ENCODE measurements around the gene ACO2.

The ACO2 gene

DNA sequence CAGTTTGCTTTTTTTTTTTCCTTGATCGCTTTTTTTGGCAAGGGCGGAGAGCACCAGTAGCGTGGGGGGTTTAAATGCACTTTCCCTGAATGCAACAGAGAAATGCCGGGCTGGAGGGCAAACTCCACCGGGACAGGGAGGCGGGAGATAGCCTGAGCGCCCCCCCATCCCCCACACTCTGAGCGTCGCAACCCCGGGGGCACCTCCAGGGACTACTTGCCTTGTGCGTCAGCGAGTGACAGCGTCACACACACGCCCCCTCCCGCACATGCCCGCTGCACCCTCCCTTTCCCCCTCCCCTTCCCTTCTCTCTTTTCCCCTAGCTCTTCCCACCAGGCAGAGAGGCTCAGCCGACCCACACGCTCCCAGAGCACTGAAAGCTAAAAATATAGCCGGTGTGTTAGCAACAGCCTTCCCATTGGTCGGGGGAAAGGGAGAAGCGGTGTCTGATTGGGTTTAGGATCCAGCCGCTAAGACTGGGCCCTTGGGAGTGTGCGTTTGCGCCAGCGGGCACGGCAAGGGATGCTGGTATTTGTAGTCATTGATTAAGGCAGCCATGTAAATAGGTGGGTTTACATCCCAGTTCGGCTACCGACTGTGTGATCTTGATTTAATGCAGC is 20.6 kb upstream of the ACO2 start:
- DNase-seq (ENCODE audit: low spot score) = peak; percentile 100

DNA sequence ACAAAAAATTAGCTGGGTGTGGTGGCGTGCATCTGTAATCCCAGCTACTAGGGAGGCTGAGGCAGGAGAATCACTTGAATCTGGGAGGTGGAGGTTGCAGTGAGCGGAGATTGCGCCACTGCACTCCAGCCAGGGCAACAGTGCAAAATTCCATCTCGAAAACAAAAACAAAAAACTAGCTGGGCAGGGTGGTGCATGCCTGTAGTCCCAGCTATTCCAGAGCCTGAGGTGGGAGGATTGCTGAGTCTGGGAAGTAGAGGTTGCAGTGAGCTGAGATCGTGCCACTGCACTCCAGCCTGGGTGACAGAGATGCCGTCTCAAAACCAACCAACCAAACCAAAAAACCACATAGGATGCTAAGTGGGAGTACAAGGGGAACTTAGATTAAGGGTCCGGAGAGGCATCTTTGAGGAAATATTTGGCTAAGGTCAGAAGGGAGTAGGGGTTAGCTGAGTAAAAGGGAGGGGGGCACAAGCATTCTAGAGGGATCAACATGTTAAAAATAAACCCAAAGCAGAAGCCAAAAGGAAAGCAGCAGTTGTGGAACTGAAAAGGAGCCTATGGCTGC is 10.7 kb upstream of the ACO2 start:
- no peak for DNase-seq (ENCODE audit: low spot score)

DNA sequence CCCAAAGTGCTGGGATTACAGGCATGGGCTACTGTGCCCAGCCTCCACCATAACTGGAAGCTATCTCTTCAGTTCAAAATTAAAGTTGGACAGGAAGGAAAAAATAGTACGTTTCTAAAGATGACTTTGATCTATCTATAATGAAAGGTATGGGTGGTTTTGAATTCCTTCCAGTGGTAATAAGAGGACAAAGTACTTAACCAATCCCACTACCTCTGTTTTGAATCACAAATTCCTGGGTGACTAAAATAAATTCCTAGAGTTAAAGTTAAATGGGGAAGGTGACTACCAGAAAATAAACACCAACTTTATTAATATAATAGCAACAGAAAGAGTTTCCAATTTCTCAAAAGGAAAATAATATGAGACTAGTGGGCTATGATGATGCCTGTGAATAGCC is 9.5 kb upstream of the ACO2 start:
- no peak for DNase-seq (ENCODE audit: low spot score)

DNA sequence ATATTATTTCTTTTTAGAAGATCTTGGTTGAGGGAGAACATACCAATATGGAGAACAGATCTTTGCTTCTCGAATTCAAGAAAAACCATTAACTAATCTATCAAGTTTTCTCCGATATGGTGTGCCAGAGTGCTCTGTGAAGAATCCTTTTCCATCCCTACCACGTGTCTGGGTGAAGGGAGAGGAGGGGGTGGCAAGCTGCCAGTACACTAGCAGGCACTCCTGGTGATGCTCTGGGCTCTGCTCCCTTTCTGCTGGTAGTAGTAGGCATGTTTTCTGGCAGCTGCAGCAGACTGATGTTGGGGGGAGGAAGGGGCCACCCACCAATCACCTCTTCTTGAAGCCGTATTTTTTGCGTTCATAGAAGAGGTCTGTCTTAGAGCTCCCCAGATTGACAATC is 8.8 kb upstream of the ACO2 start:
- DNase-seq (ENCODE audit: low spot score) = peak; percentile 72

DNA sequence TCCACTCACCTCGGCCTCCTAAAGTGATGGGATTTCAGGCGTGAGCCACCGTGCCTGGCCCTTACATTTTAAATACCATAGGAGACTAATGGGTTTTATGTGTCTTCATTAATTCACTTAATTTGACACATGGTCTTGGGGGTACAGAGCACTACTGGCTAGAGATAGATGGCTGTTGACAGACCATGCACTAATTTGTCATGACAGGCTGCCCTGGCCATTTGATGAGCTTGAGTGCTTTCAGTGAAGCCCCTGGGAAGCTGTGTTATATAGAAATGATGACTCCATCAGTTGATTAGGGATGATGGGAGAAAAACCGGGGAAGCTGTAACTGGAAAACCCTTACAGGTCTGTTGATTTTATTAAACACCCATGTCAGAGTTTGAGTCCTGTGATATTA is 7.0 kb upstream of the ACO2 start:
- DNase-seq (ENCODE audit: low spot score) = no peak

DNA sequence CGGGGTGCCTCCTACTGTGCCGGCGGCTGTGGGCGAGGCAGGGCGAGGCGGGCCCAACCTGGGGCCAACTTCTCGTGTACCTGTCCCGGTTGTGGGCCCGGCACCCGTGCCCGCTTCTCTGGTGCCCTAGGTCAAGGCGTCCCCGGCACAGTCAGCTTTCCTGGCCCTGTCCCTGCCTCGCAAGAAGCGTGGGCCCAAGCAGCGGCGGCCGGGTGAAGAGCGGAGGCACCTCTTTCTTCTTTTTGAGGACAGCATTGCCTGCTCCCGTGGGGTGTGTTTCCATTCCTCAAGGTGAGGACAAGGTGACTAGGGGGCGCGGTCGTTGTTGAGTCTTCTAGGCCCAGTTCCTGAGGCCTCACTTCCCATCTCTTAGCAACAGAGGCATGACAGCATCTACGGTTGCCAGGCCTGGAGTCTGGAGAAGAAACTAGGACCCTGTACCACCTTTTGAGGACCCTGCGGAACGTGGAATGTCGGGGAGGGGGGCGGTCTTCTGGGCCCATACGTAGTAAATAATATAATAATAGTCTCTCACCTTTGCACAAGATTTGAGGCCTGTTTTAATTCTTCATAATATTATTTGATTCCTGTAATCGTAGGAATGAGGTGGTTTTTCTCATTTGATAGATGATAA is 418 bp downstream of the ACO2 start:
- DNase-seq (ENCODE audit: low spot score) = no peak

DNA sequence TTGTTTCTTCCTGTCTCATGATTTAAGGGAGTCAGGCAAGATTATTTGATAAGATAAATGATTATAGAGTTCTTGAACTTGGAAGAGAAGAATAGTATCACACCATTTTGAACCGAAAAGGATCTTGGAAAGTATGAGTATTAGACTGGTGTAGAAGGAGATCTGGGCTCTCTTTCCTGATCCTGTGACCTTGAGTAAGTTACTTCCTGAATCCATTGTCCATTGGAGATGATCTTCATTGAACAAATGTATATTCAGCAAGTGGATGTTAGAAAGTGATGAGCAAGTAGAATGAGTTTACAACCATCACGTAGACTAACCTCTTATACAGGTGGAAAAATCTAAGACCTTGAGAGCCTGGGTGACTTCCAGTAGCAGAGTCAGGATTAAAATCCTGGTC is 2.0 kb downstream of the ACO2 start:
- no peak for DNase-seq (ENCODE audit: low spot score)

DNA sequence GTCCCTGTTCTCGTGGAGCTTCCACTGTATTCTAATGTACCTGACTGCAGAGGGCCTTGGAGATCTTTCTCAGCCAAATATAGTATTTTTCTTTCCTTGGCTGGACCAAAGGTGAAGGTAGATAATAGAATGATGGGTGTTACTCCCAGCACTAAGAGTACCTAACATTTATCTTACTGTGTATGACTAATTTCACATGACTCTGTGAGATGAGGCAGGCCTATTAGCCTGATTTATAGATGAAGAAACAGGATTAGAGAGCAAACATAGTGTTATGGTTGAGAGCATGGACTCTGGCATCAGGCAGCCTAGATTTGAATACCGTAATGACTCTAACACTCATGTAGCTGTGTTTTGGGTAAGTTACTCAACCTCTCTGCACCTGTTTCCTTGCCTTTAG is 2.7 kb downstream of the ACO2 start:
- no peak for DNase-seq (ENCODE audit: low spot score)

DNA sequence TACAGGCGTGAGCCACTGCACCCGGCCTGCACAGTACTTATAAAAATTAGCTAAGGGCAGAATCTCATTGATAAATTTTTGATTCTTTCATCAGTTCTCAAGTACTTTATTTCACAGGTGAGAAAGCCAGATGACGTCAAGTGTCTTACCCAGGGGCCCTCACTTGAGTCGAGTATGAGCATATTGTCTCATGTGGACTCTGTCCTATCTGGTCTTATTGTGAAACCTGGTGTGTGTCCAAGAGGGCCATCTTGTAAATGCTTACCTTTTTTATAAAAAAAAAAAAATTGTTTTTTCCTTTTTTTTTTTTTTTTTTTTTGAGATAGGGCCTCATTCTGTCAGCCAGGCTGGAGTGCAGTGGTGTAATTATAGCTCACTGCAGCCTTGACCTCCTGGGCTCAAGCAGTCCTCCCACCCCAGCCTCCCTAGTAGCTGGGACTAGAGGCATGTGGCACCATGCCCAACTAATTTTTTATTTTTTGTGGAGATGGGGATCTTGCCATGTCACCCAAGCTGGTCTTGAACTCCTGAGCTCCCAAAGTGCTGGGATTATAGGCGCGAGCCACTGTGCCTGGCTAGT is 6.0 kb downstream of the ACO2 start:
- DNase-seq (ENCODE audit: low spot score) = no peak

DNA sequence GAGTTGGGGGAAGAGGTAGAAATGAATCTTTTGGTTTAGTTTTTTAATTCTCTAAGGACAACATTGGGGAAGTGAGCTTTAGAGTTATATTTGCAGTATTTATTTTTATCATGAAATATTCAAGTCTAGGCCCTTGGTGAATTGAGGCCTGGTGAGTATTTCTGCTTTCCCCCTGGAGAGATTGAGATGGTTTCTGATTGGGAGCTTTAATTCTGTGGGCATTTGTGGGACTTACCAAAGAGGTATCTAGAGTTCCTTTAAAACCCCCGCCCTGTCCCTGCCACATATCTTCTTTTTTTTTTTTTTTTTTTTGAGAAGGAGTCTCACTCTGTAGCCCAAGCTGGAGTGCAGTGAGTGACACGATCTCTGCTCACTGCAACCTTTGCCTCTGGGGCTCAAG is 9.6 kb downstream of the ACO2 start:
- DNase-seq (ENCODE audit: low spot score) = no peak

DNA sequence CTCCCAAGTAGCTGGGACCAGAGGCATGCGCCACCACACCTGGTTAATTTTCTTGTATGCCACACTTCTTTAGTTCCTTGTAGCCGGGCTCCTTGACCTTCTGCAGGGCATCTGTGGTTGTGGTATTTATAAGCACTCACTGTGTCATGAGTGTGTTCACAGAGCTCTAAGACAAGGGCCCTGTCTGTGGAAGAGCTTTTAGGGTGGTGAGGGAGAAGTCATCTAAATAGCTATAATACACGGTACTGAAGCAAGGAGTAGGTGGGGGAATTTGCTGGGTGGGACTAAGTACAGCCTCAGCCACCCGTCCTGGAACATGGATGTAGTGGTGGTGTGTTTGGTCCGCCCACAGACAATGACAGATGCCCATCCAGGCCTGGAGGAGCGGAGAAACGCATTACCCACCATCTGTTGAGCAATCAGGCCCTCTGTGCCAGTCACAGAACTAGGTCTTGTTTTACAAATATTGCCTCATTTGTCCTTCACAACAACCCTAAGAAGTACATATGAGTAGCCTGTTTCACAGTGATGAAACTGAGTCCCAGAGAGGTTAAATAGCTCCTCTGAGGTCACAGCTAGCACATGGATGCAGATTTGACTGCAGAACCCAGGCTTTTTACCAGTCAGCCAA is 10.1 kb downstream of the ACO2 start:
- DNase-seq (ENCODE audit: low spot score) = no peak

DNA sequence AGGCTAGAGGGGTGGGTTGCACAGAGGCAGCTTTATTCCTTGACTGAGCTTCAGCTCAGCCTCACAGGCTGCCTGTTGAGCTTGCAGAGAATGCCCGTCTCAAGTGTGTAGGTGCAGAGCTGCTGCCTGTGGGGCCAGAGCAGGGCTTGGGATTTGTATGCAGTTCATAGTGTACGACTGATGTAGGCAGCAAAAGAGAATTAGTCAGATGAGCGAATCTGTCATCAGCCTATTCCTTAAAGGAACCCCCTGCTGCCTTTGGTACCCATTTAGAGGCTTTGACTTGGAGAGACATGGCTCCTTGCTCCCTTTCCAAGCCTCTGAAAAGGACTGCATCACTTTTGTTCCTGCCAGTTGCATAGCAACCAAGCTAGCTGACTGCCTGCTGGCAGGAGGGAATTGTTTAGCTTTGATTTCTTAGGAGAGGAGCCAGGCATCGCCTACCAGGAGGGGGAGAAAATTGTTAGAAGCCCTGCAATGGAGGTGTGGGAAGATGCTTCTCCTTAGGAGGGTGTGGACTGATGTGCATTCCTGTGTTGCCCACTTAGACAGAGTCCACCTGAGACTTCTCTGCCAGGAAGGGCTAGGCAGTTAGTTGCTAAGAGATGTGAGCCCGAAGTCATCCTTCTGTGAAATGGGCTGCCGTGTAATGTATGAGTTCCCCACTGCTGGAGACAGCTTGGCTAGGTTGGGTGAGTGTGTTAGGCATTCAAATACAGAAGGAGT is 10.9 kb downstream of the ACO2 start:
- DNase-seq (ENCODE audit: low spot score) = peak; percentile 86

DNA sequence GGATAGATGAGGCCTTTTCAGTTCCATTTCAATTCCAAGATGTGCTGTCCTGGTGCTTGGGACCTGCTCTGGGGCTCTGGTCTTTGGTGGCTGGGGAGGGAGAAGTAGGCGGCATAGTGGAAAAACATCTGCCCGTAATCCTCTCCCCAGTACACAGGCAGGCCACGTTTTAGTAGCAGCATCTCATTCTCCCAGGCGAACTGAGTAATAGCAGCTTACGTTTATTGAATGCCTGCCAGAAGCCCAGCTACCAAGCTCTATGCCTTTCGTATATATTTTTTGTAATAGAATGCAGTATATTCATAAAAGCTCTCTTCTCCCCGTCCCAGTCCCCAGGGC is 11.4 kb downstream of the ACO2 start:
- no peak for DNase-seq (ENCODE audit: low spot score)

DNA sequence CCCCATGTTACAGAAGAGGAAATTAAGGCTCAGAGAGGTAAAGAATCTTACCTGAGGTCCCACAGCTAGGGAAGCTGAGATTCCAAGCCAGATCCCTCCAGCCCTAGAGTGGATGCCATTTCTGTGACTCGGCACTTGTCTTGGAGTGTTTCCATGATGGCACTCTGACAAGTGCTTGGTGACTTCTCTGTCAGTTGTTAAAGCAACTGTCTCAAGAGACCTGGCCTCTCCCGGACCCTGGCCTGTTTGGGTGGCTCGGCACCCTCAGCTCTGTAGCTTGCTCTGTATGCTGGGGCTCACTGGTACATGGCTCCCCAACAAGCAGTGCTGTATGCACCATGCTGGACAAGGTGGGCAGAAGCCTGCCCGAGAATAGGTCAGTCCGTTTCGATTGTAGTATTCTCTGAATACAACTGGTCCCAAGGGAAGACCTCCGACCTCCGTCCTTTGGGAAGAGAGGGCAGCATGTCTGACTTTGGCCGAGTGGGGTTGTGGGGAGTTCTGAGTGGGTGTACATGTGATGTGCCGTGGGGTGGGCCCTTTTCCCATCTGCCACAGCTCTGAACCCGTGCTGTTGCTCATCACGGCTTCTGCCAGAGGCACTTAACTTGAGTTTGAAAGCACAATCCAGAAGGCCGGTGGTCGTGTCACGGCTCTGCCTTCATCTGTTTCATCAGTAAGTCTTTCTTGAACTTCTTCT is 12.4 kb downstream of the ACO2 start:
- DNase-seq (ENCODE audit: low spot score) = no peak

DNA sequence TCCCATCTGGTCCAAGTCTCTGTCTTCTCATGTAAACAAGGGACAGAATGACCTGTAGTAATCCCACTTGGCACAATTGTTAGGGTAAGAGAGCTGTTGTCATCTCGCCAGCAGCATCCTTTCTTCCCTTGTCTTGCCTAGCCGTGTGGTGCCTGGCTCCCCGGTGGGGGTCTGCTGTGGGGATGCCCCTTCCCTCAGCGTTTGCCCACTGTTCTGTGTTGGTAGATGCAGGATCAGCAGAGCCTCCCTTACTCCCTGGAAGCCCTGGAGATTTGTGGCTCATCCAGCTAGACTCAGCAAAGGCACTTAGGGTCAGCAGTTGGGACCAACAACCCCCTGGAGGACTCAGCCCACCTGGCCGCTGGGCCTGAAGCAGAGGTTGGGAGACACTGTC is 13.0 kb downstream of the ACO2 start:
- DNase-seq (ENCODE audit: low spot score) = no peak

DNA sequence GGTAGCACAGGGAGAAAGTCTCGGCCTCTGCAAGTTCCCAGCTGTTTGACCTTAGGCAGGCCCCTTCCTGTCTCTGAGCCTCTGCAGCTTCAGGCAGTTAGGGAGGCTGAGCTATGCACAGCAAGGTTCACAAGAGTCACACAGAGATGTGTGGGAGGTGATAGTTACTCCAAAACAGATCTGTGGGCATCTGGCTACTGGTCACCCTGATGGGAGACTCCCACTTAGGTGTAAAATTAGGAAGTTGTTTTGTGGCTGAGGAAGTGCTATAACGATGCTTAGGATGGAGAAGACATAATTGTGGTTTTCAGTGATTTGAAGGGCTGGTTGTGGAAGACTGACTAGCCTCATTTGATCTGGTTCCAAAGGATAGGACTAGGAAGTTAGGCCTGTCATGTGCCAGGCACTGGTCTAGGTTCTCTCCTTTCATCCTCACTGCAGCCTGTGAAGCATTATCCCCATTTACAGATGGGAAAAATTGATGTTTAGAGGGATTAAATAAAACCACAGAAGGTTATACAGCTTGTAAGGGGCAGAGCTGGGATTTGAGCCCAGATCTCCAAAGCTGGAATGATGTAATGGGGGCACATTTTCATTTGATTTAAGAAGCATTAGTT is 13.5 kb downstream of the ACO2 start:
- no peak for DNase-seq (ENCODE audit: low spot score)

DNA sequence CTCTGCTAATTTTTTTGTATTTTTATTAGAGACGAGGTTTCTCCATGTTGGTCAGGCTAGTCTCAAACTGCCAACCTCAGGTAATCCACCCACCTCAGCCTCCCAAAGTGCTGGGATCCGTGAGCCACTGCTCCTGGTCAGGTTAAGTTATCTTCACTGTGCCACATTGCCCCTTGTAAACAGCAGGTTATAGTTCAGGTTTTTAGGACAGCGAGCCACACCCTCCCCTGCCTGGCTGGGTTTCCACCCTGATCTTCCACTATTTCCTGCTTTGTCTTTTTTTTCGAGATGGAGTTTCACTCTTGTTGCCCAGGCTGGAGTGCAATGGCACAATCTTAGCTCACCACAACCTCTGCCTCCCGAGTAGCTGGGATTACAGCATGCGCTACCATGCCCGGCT is 16.1 kb downstream of the ACO2 start:
- DNase-seq (ENCODE audit: low spot score) = no peak

DNA sequence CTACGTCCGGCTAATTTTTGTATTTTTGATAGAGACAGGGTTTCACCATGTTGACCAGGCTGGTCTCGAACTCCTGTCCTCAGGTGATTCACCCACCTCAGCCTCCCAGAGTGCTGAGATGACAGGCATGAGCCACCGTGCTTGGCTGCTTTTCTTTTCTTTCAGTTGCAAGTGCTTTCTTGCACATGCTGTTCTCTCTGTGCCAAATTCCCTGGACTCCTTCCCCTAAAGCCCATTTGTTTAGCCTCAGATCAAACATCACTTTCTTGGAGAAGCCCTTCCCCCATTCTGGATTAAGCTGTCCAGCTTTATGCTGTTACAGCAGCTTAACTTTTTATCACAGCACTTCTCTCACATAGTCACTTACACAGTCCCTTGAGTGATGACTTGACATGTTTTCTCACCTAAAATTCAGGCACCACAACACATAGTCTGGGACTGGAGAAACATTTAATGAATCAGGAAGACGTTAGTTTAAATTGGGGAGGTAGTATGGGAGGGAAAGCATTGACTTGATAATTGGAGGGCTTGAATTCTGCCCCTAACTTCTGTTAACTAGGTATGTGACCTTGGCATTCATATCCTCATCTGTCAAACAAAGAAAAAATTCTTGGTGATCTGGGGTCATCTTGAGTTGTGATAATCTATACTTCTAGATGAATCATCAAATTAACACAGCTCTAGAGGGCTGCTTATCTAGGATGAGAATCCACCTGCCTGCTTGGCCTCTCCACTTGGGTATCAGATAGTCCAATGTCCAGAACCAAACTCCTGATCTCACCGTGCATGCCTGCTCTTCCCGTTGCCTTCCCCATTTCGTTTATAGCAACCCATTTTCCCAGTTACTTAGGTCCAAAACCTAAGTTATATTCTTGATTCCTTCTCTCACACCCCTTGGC is 18.4 kb downstream of the ACO2 start:
- DNase-seq (ENCODE audit: low spot score) = no peak

DNA sequence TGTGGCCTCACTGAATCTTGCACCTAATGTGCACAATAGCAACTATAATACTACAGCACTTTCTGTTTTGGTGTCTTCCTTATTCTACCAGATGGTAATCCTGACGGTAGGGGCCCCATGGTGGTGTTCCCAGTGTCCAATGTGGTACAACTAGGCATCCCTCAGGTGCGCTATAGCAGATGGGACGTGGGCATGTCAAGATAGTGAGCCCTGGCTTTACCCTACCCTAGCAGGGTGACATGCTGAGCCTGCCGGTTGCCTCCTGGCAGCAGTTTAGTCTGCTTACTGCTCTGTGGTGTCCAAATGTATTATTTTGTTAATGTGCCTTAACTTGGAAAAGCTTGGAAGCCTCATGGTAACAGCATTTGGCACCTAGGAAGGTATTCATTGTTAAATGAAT is 19.2 kb downstream of the ACO2 start:
- DNase-seq (ENCODE audit: low spot score) = no peak

DNA sequence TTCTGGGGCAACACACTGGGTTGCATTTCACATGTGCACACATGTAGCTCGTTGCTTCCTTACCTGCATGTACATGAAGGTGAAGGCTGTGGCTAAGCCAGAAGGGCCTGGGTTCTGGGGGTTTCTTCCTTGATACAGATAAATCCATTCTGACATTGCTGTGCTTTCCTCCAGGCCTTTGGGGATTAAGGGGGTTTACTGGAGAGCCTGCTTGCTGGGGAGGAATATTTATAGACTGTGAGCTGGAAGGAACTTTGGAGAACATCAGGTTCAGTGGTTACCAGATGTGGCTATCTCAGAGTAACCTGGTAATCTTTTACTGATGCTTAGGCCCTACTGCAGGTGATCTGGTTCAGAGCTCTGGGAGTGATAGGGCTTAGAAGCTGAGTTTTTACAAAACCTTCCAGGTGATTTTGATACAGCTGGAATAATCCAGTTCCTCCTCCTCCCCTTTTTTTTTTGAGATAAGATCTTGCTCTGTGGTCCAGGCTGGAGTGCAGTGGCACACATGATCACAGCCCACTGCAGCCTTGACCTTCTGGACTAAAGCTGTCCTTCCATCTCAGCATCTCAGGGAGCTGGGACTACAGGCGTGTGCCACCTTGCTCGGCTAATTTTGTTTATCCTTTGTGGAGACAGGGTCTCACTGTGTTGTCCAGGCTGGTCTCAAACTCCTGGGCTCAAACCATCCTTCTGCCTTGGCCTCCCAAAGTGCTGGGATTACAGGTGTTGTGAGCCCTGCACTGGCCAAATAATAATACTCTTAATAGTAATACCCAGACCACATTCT is 19.9 kb downstream of the ACO2 start:
- DNase-seq (ENCODE audit: low spot score) = no peak
